ENCODE data around the gene THSD4.

GRCh38 chr15:71790081-71790480, 674.8 kb downstream of the THSD4 start:
- TF ChIP-seq CTCF (IDR thresholded peaks at IDR 0.05) (no peak), USF2 (IDR thresholded peaks at IDR 0.05) (no peak), POLR2A (IDR thresholded peaks at IDR 0.05; ENCODE audit: low read length) (no peak)

All from A549 (cell line).